A673 (cell line): ENCODE results near the gene POLN.

Source experiments
- CTCF ChIP-seq: fragments of 300-800, 200-600 bp; sonication (generic); conservative IDR thresholded peaks from 2 replicates; pipeline ENCODE4 v1.5.1; 2017; ENCODE audit warnings: low read depth, mild to moderate bottlenecking, antibody characterized with exemption, low read length, moderate library complexity, mixed read lengths
- EZH2 ChIP-seq: fragments of 200-600 bp; sonication (generic); IDR thresholded peaks from 2 replicates; pipeline ENCODE4 v1.6.1; 2017; ENCODE audit warnings: borderline replicate concordance, low read depth, mild to moderate bottlenecking, mixed read lengths, antibody characterized with exemption, low read length; ENCODE audit not compliant: poor library complexity, severe bottlenecking

- TF ChIP-seq CTCF (no peak), EZH2 (no peak)
Observed at GRCh38 chr4:2286904-2287593, 45.1 kb upstream of the POLN start.
